GM19043 (cell line): ENCODE measurements around the gene SLC28A1.
"Not testable (repeated sequence)": the region's sequence is repeated elsewhere in the genome, so short reads cannot be mapped to it uniquely, and the experiment has no call there.

ENCODE experiments used
- ATAC-seq: cut with Tn5 transposase; IDR thresholded peaks from one replicate; pipeline ENCODE4 v1.9.1; 2021; ENCODE audit warnings: low read depth; ENCODE audit not compliant: unreplicated experiment

The SLC28A1 gene

GRCh38 chr15:84883916-84884781 lies at the start of gene SLC28A1:
SLC28A1 (plus strand) TSS chr15:84884662; CDS start chr15:84887761, 3,099 bp downstream.
- ATAC-seq: no peak

GRCh38 chr15:84834969-84835368 lies 49.5 kb upstream of the SLC28A1 start:
- ATAC-seq: no peak

GRCh38 chr15:84835661-84836337 lies 48.7 kb upstream of the SLC28A1 start:
- ATAC-seq: no peak

GRCh38 chr15:84836844-84837243 lies 47.6 kb upstream of the SLC28A1 start:
- ATAC-seq: no peak

- ATAC-seq: no peak
These were observed 44.7 kb upstream of the SLC28A1 start for GRCh38 chr15:84839714-84840113.

GRCh38 chr15:84840255-84840654 lies 44.2 kb upstream of the SLC28A1 start:
- no peak for ATAC-seq

- ATAC-seq: no peak
These were observed 43.6 kb upstream of the SLC28A1 start for GRCh38 chr15:84840741-84841429.

- ATAC-seq: no peak
These were observed 41.7 kb upstream of the SLC28A1 start for GRCh38 chr15:84842781-84843180.

- no peak for ATAC-seq
These were observed 39.5 kb upstream of the SLC28A1 start for GRCh38 chr15:84844964-84845363.

- ATAC-seq: not testable (repeated sequence)
These were observed 38.8 kb upstream of the SLC28A1 start for GRCh38 chr15:84845631-84846030.

- ATAC-seq: no peak
These were observed 38.2 kb upstream of the SLC28A1 start for GRCh38 chr15:84846269-84846668.

GRCh38 chr15:84847382-84847781 lies 37.1 kb upstream of the SLC28A1 start:
- no peak for ATAC-seq

- ATAC-seq: no peak
These were observed 32.2 kb upstream of the SLC28A1 start for GRCh38 chr15:84852212-84852611.

- no peak for ATAC-seq
These were observed 29.3 kb upstream of the SLC28A1 start for GRCh38 chr15:84855136-84855535.

- no peak for ATAC-seq
These were observed 28.7 kb upstream of the SLC28A1 start for GRCh38 chr15:84855765-84856164.

GRCh38 chr15:84856731-84857417 lies 27.6 kb upstream of the SLC28A1 start:
- ATAC-seq: no peak

GRCh38 chr15:84857418-84858004 lies 27.0 kb upstream of the SLC28A1 start:
- no peak for ATAC-seq

GRCh38 chr15:84858231-84858630 lies 26.2 kb upstream of the SLC28A1 start:
- ATAC-seq: no peak

GRCh38 chr15:84859144-84859543 lies 25.3 kb upstream of the SLC28A1 start:
- no peak for ATAC-seq

- no peak for ATAC-seq
These were observed 24.8 kb upstream of the SLC28A1 start for GRCh38 chr15:84859651-84860050.
